H1 (cell line): Measurements from ENCODE around the gene RABEP2. TPM values are rescaled to one million over a fixed set of nuclear protein-coding genes. Genes with fewer than 3 reads are reported as not detected.

Experiments
- CTCF ChIA-PET: fragments of 300-600 bp; sonication (Branson Sonifier 250); formaldehyde crosslinking; loops from one replicate; lab custom pipeline; 2021; ENCODE audit not compliant: partially characterized antibody; lab: Charles Lee
- POLR2A ChIA-PET: fragments of 300-600 bp; sonication (Branson Sonifier 250); formaldehyde crosslinking; loops from one replicate; lab custom pipeline; 2021; ENCODE audit warnings: inconsistent platforms; ENCODE audit not compliant: partially characterized antibody; lab: Charles Lee
- DNase-seq, 2 experiments: peaks; one replicate each; pipeline versions ENCODE4 v3.0.0 to v3.0.0-alpha.2; 2010 to 2022; ENCODE audit warnings: low spot score in 2 of 2, low read depth in 1 of 2, mixed read lengths in 1 of 2
- FAIRE-seq: peaks from 2 replicates; lab custom pipeline; 2011; peaks lifted over from hg19 to GRCh38; lab: Jason Lieb, UNC
- H2AFZ ChIP-seq: 2 replicates; pipeline ENCODE4 v1.8.1; 2012; ENCODE audit warnings: low read length, inconsistent platforms
- H2AK5ac ChIP-seq: 2 replicates; pipeline ENCODE4 v1.6.1; 2013; ENCODE audit warnings: low read depth, low read length
- H2BK120ac ChIP-seq: replicated peaks from 2 replicates; pipeline ENCODE3; 2013; ENCODE audit warnings: low read depth, low read length, inconsistent platforms
- H2BK12ac ChIP-seq: 2 replicates; pipeline ENCODE4 v1.6.1; 2013; ENCODE audit warnings: low read depth, low read length
- H2BK15ac ChIP-seq: 2 replicates; pipeline ENCODE4 v1.6.1; 2013; ENCODE audit warnings: low read length
- H2BK20ac ChIP-seq: 2 replicates; pipeline ENCODE4 v1.6.1; 2013; ENCODE audit warnings: low read length
- H2BK5ac ChIP-seq: 2 replicates; pipeline ENCODE4 v1.6.1; 2013; ENCODE audit warnings: low read depth, low read length
- H3K14ac ChIP-seq: 2 replicates; pipeline ENCODE4 v1.6.1; 2013; ENCODE audit warnings: inconsistent platforms; ENCODE audit not compliant: insufficient read length
- H3K18ac ChIP-seq: 2 replicates; pipeline ENCODE4 v1.6.1; 2013; ENCODE audit warnings: low read length; ENCODE audit errors: extremely low read depth
- H3K23ac ChIP-seq: 2 replicates; pipeline ENCODE4 v1.6.1; 2013; ENCODE audit warnings: inconsistent platforms; ENCODE audit not compliant: insufficient read length
- H3K23me2 ChIP-seq: 2 replicates; pipeline ENCODE4 v1.6.1; 2013; ENCODE audit warnings: low read depth, low read length
- H3K27ac ChIP-seq: 2 replicates; pipeline ENCODE4 v1.6.1; 2011; ENCODE audit warnings: low read depth, low read length, inconsistent platforms
- H3K27me3 ChIP-seq, 4 experiments: replicated peaks in 1 of 4; 1 replicate in 1 of 4; 2 replicates in 3 of 4; pipeline versions ENCODE4 v1.6.1 to v1.8.1; 2011 to 2013; ENCODE audit warnings: low read length in 3 of 4, mild to moderate bottlenecking in 3 of 4, inconsistent platforms in 2 of 4, mixed read lengths in 2 of 4, moderate library complexity in 1 of 4; ENCODE audit not compliant: control insufficient read depth in 3 of 4, insufficient read depth in 3 of 4; ENCODE audit errors: extremely low read depth in 1 of 4
- H3K36me3 ChIP-seq, 4 experiments: 2 replicates each; pipeline versions ENCODE4 v1.6.1 to v1.8.1; 2011 to 2013; ENCODE audit warnings: mild to moderate bottlenecking in 4 of 4, low read length in 3 of 4, moderate library complexity in 2 of 4, control low read depth in 1 of 4, inconsistent platforms in 1 of 4; ENCODE audit not compliant: insufficient read depth in 4 of 4, control insufficient read depth in 2 of 4
- H3K4ac ChIP-seq: replicated peaks from 2 replicates; pipeline ENCODE3; 2013; ENCODE audit warnings: low read length, low read depth, mixed read lengths, inconsistent platforms; ENCODE audit not compliant: insufficient read length
- H3K4me1 ChIP-seq, 4 experiments: replicated peaks in 1 of 4; 1 replicate in 1 of 4; 2 replicates in 3 of 4; pipeline versions ENCODE4 v1.6.1 to v1.8.1; 2011 to 2013; ENCODE audit warnings: low read length in 3 of 4, inconsistent platforms in 2 of 4, mixed read lengths in 1 of 4; ENCODE audit not compliant: insufficient read depth in 4 of 4, control insufficient read depth in 3 of 4
- H3K4me2 ChIP-seq, 2 experiments: 2 replicates each; pipeline versions ENCODE4 v1.6.1 to v1.8.1; 2011 to 2013; ENCODE audit warnings: low read depth in 2 of 2, low read length in 2 of 2, control low read depth in 1 of 2, inconsistent platforms in 1 of 2, mild to moderate bottlenecking in 1 of 2; ENCODE audit not compliant: insufficient read depth in 1 of 2
- H3K4me3 ChIP-seq, 4 experiments: fragments of 200-600, 300-600 bp in 1 of 4; sonication (generic), shearing (Covaris generic), sonication (Bioruptor Twin) in 1 of 4; 2 replicates each; pipeline versions ENCODE4 v1.5.1 to v1.8.1; 2011 to 2016; ENCODE audit warnings: low read length in 4 of 4, low read depth in 3 of 4, control low read depth in 2 of 4, inconsistent platforms in 2 of 4, mild to moderate bottlenecking in 2 of 4, mixed read lengths in 1 of 4, moderate library complexity in 1 of 4; ENCODE audit not compliant: insufficient read depth in 2 of 4; ENCODE audit errors: extremely low read depth in 1 of 4
- H3K56ac ChIP-seq: replicated peaks from 2 replicates; pipeline ENCODE3; 2013; ENCODE audit warnings: low read depth, mild to moderate bottlenecking, mixed read lengths, low read length, inconsistent platforms; ENCODE audit not compliant: insufficient read length
- H3K79me1 ChIP-seq: 2 replicates; pipeline ENCODE4 v1.6.1; 2013; ENCODE audit warnings: low read depth, low read length, control low read depth
- H3K79me2 ChIP-seq, 2 experiments: 2 replicates each; pipeline versions ENCODE4 v1.6.1 to v1.8.1; 2012 to 2013; ENCODE audit warnings: low read length in 2 of 2, mild to moderate bottlenecking in 2 of 2, inconsistent platforms in 1 of 2; ENCODE audit not compliant: insufficient read depth in 2 of 2, control insufficient read depth in 1 of 2
- H3K9ac ChIP-seq, 4 experiments: replicated peaks in 1 of 4; 1 replicate in 1 of 4; 2 replicates in 3 of 4; pipeline versions ENCODE4 v1.6.1 to v1.8.1; 2011 to 2013; ENCODE audit warnings: low read depth in 3 of 4, low read length in 3 of 4, control low read depth in 2 of 4, mild to moderate bottlenecking in 2 of 4, moderate library complexity in 2 of 4, inconsistent platforms in 1 of 4; ENCODE audit errors: extremely low read depth in 1 of 4
- H3K9me3 ChIP-seq, 2 experiments: 2 replicates each; pipeline versions ENCODE4 v1.6.1 to v1.8.1; 2012 to 2013; ENCODE audit warnings: mild to moderate bottlenecking in 2 of 2, moderate library complexity in 2 of 2, control low read depth in 1 of 2, inconsistent platforms in 1 of 2, low read depth in 1 of 2, low read length in 1 of 2, mixed read lengths in 1 of 2; ENCODE audit not compliant: insufficient read depth in 2 of 2
- H4K20me1 ChIP-seq, 2 experiments: replicated peaks in 1 of 2; 2 replicates each; pipeline versions ENCODE3 to v1.8.1; 2011 to 2013; ENCODE audit warnings: inconsistent platforms in 2 of 2, low read length in 2 of 2, mild to moderate bottlenecking in 1 of 2; ENCODE audit not compliant: insufficient read depth in 2 of 2, control insufficient read depth in 1 of 2
- H4K5ac ChIP-seq: 2 replicates; pipeline ENCODE4 v1.6.1; 2013; ENCODE audit warnings: low read length, low read depth, mixed read lengths, inconsistent platforms; ENCODE audit not compliant: insufficient read length
- H4K8ac ChIP-seq: 2 replicates; pipeline ENCODE4 v1.8.0; 2013; ENCODE audit warnings: mild to moderate bottlenecking, moderate library complexity, low read length, inconsistent platforms; ENCODE audit not compliant: insufficient read depth; ENCODE audit errors: extremely low read depth
- H4K91ac ChIP-seq: replicated peaks from 2 replicates; pipeline ENCODE3; 2013; ENCODE audit warnings: low read length, mixed read lengths, inconsistent platforms; ENCODE audit not compliant: insufficient read length
- ASH2L ChIP-seq: fragments of 200-600, 300-600 bp; sonication (generic); IDR thresholded peaks from one replicate; pipeline ENCODE4 v1.7.1; 2017; ENCODE audit warnings: low read length
- CREB1 ChIP-seq: IDR thresholded peaks from 2 replicates; pipeline ENCODE4 v1.6.1; 2012; ENCODE audit warnings: inconsistent platforms
- EGR1 ChIP-seq: IDR thresholded peaks from 2 replicates; pipeline ENCODE4 v1.6.1; 2011; ENCODE audit warnings: low read depth, low read length, borderline replicate concordance
- FOSL1 ChIP-seq: IDR thresholded peaks from 2 replicates; pipeline ENCODE4 v1.6.1; 2011; ENCODE audit warnings: mild to moderate bottlenecking, low read depth, low read length, moderate library complexity; ENCODE audit not compliant: insufficient read depth
- HDAC6 ChIP-seq: IDR thresholded peaks from one replicate; pipeline ENCODE4 v1.7.1; 2012; ENCODE audit warnings: low read depth, mild to moderate bottlenecking, inconsistent platforms, low read length, moderate library complexity
- NANOG ChIP-seq: IDR thresholded peaks from 2 replicates; pipeline ENCODE4 v1.6.1; 2011; ENCODE audit warnings: low read length, low read depth, mild to moderate bottlenecking, inconsistent platforms; ENCODE audit not compliant: insufficient read depth, poor library complexity, severe bottlenecking
- RXRA ChIP-seq: IDR thresholded peaks from 2 replicates; pipeline ENCODE4 v1.6.1; 2011; ENCODE audit warnings: low read depth, mild to moderate bottlenecking, low read length, moderate library complexity; ENCODE audit not compliant: insufficient read depth
- SAP30 ChIP-seq: fragments of 300-600 bp; sonication (generic); IDR thresholded peaks from 2 replicates; pipeline ENCODE4 v1.7.1; 2012; ENCODE audit warnings: low read length, moderate library complexity, mild to moderate bottlenecking, inconsistent platforms; ENCODE audit not compliant: insufficient read depth, insufficient replicate concordance
- SRF ChIP-seq: IDR thresholded peaks from 2 replicates; pipeline ENCODE4 v1.6.1; 2011; ENCODE audit warnings: mild to moderate bottlenecking, low read depth, low read length, moderate library complexity
- TBP ChIP-seq: IDR thresholded peaks from 2 replicates; pipeline ENCODE4 v1.6.1; 2011; ENCODE audit warnings: low read depth, low read length, improper control_type of control experiment
- TCF12 ChIP-seq: IDR thresholded peaks from 2 replicates; pipeline ENCODE4 v1.6.1; 2011; ENCODE audit warnings: low read depth, mild to moderate bottlenecking, low read length
- ZNF274 ChIP-seq: IDR thresholded peaks from 2 replicates; pipeline ENCODE4 v1.7.0; 2012; ENCODE audit warnings: low read length, borderline replicate concordance; ENCODE audit errors: extremely low read depth
- WGBS, 2 experiments: shearing (Covaris generic) in 1 of 2; methylation state at CpG; one replicate each; pipeline versions ENCODE4 v1.1.6 to v1.1.7; 2013 to 2015; ENCODE audit warnings: low lambda C conversion rate in 2 of 2, mixed read lengths in 2 of 2, inconsistent platforms in 1 of 2, low coverage in 1 of 2, missing lambda C conversion rate in 1 of 2; ENCODE audit not compliant: insufficient replicate concordance in 2 of 2, insufficient coverage in 1 of 2, insufficient read length in 1 of 2; ENCODE audit errors: extremely low coverage in 1 of 2, missing lambda C conversion rate in 1 of 2; 5-methylcytosine and 5-hydroxymethylcytosine counted together
- polyA plus RNA-seq, 7 experiments: library from polyadenylated mRNA; depleted of rRNA in 3 of 7; stranded (reverse) in 5 of 7; unstranded in 2 of 7; fragments of >200 nt in 5 of 7; fragments of 200-250 nt in 2 of 7; gene quantifications; 1 replicate in 5 of 7; 2 replicates in 1 of 7; 4 replicates in 1 of 7; pipeline versions ENCODE4 v1.2.1 to v1.2.3, GENCODE V29; 2011 to 2013; ENCODE audit warnings: missing spikeins in 2 of 7, mixed read lengths in 2 of 7
- total RNA-seq: library from RNA; stranded (reverse); fragmentation: NEBNext Ultra II Directional; extraction: Animal tissue kit (Norgen Biotek cat#: 25700); gene quantifications from 2 replicates; pipeline ENCODE4 v1.2.1, GENCODE V29; 2021
- TF ChIP-seq, protein P1 (sequence below): IDR thresholded peaks from 2 replicates; pipeline ENCODE4 v1.6.1; 2011; ENCODE audit warnings: low read depth, mild to moderate bottlenecking, low read length; ENCODE audit not compliant: insufficient read depth

Gene RABEP2
- total and polyA plus RNA-seq, 2 of the 8 experiments (the other 6 are each of a cell fraction or from before 2014, with no cell fraction given), result 10.4 to 14.9 TPM

DNA sequence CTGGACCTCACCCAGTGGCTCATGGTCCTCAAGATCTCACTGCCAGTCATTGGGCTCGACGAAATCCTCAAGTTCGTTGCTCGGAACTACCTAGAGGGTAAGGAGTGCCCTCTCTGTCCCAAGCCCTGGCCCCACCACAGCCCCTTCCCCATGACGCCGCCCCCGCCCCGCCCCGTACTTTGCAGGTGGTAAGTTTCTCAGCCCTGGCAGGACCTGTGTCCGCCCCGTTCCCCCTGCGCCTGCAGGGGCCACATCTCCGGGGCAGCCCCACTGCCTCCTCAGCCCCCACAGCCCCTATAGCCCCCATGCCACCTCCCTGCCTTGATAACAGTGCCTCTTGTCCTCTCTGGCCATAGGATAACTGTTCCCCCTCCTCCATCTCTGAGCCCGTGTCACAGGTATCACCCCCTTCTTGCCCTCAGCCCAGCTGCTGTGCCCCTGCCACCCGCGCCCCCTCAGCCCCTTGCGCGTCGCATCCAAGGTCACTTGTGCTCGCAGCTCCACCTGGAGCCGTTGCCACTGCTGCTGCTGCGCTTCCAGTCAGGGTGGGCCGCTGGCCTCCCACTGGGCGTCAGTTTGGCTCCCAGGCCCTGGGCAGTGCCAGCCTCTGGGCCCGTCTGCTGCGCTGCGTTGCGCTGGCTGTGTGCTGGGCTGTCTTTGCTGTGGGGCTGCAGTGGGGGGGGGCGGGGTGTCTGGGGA, 21.5 kb downstream of the RABEP2 start:
- Histone ChIP-seq H3K23me2 (no peaks in the 10 kb centered on the region), H2BK5ac (no peak overlapping the region), H3K4me2 (no peak overlapping the region), H2BK20ac (no peak overlapping the region), H4K91ac (no peak overlapping the region), H3K79me1 (no peaks in the 10 kb centered on the region), H3K18ac (no peak overlapping the region), H4K5ac (no peak overlapping the region), H3K27me3 (no peaks in the 10 kb centered on the region), H3K9ac (no peak overlapping the region), H2BK12ac (no peak overlapping the region), H3K4me1 (no peaks in the 10 kb centered on the region; a peak in 1 of 7 replicates), H4K8ac (no peak overlapping the region), H4K20me1 (peaks cover 0 to 3% of the 10 kb centered on the region in 2 experiments), H3K36me3 (no peaks in the 10 kb centered on the region; a peak in 2 of 8 replicates), H2AFZ (no peak overlapping the region), H2BK120ac (no peak overlapping the region), H3K79me2 (no peaks in the 10 kb centered on the region), H3K14ac (no peak overlapping the region), H2BK15ac (no peak overlapping the region), H3K27ac (no peak overlapping the region), H3K4ac (no peak overlapping the region), H3K23ac (no peak overlapping the region), H3K56ac (no peak overlapping the region), H3K9me3 (no peaks in the 10 kb centered on the region), H2AK5ac (no peak overlapping the region), H3K4me3 (no peak overlapping the region)
- 90% methylated on average over 19 of the region's 29 CpGs; no CpG with 5 or more reads in 1 of the 2 experiments for WGBS, 2 experiments
- DNase-seq (no peak), FAIRE-seq (no peak)
- POLR2A ChIA-PET, result interaction anchor here (0.8 to 1.8 kb wide), 4 partner anchors 10 to 26 kb away, joined by 3 to 6 read pairs (median 4); no protein-coding TSS in a partner anchor
- CTCF ChIA-PET, result interaction anchor here (0.9 to 1.6 kb wide), 3 partner anchors 18 to 34 kb away, joined by 3 to 5 read pairs (median 3); no protein-coding TSS in a partner anchor
- TF ChIP-seq FOSL1, result no peak
- no peak for TF ChIP-seq TBP
- TF ChIP-seq SAP30, result no peak
- TF ChIP-seq ASH2L, result no peak
- no peak for TF ChIP-seq RXRA
- no peak for TF ChIP-seq SRF
- no peak for TF ChIP-seq NANOG
- no peak for TF ChIP-seq CREB1
- no peak for TF ChIP-seq ZNF274
- TF ChIP-seq HDAC6, result no peak
- no peak for TF ChIP-seq EGR1
- TF ChIP-seq TCF12, result no peak
- TF ChIP-seq, protein P1, sequence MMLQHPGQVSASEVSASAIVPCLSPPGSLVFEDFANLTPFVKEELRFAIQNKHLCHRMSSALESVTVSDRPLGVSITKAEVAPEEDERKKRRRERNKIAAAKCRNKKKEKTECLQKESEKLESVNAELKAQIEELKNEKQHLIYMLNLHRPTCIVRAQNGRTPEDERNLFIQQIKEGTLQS, result no peak
